Sigmoid colon (tissue), 4 donors: ENCODE measurements around the gene SLC6A6.

Experiments used
- CTCF ChIP-seq, 4 experiments: fragments of 450-650 bp in 3 of 4; fragments of 200-600 bp in 1 of 4; IDR thresholded peaks; one replicate each; pipeline ENCODE4 v1.5.1; 2016 to 2019; ENCODE audit warnings: antibody characterized with exemption in 4 of 4, mild to moderate bottlenecking in 3 of 4, moderate library complexity in 2 of 4
- EP300 ChIP-seq, 4 donors: sonication (generic); formaldehyde crosslinking; IDR thresholded peaks; one replicate each; pipeline ENCODE4 v1.6.1; 2017; ENCODE audit warnings: antibody characterized with exemption in 4 of 4
- POLR2A ChIP-seq, 2 donors: fragments of 450-650 bp; IDR thresholded peaks; one replicate each; pipeline ENCODE4 v1.6.1; 2016; ENCODE audit warnings: antibody characterized with exemption in 2 of 2, mild to moderate bottlenecking in 2 of 2, moderate library complexity in 2 of 2
- POLR2AphosphoS5 ChIP-seq, 4 donors: sonication (generic); formaldehyde crosslinking; IDR thresholded peaks; one replicate each; pipeline ENCODE4 v1.6.1; 2017; ENCODE audit warnings: antibody characterized with exemption in 4 of 4

- no peak for TF ChIP-seq CTCF (IDR thresholded peaks at IDR 0.05)
- TF ChIP-seq POLR2A (IDR thresholded peaks at IDR 0.05), result no peak
- no peak for TF ChIP-seq POLR2AphosphoS5 (IDR thresholded peaks at IDR 0.05)
- no peak for TF ChIP-seq EP300 (IDR thresholded peaks at IDR 0.05)
These were observed 23.9 kb downstream of the SLC6A6 start for GRCh38 chr3:14426305-14426620.
